Muscle of back (tissue), 13 donors: ENCODE data around the gene YAE1. TPM values are rescaled to one million over a fixed set of nuclear protein-coding genes. Genes with fewer than 3 reads are reported as not detected.
"Not testable (repeated sequence)": the region's sequence is repeated elsewhere in the genome, so short reads cannot be mapped to it uniquely, and the experiment has no call there.

Experiments used
- DNase-seq, 3 donors: peaks; one replicate each; pipeline versions ENCODE4 v3.0.0 to v3.0.0-alpha.2; 2013
- long read RNA-seq, 9 donors: transcript quantifications; one replicate each; lab custom pipeline, GENCODE V29; 2026
- polyA plus RNA-seq, 10 donors: library from polyadenylated mRNA; unstranded; fragments of 120-200 nt; gene quantifications; one replicate each; pipeline ENCODE4 v1.2.1, GENCODE V29; 2013; ENCODE audit not compliant: insufficient read length in 10 of 10

YAE1 gene
- polyA plus RNA-seq, result 10 to 100 TPM; 20.0 to 29.4 (median 23.3) TPM
- long read RNA-seq, donor 1, transcript YAE1-201 (3 exons, 899 nt), result major isoform, 15 of 18 reads
- long read RNA-seq, donor 1, partial matches to known transcripts, result 0 of 18 reads
- long read RNA-seq, donor 1, other reads (novel, unspliced or antisense), result 0 of 18 reads
- long read RNA-seq, donor 2, transcript YAE1-201 (3 exons, 899 nt), result major isoform, 13 of 15 reads
- long read RNA-seq, donor 2, partial matches to known transcripts, result 0 of 15 reads
- long read RNA-seq, donor 2, other reads (novel, unspliced or antisense), result 0 of 15 reads
- long read RNA-seq, donor 3, result 0 reads
- long read RNA-seq, donor 4, transcript YAE1-201 (3 exons, 899 nt), result major isoform, 11 of 13 reads
- long read RNA-seq, donor 4, partial matches to known transcripts, result 0 of 13 reads
- long read RNA-seq, donor 4, other reads (novel, unspliced or antisense), result 0 of 13 reads
- long read RNA-seq, donor 5, transcript YAE1-201 (3 exons, 899 nt), result major isoform, 22 of 25 reads
- long read RNA-seq, donor 5, partial matches to known transcripts, result 0 of 25 reads
- long read RNA-seq, donor 5, other reads (novel, unspliced or antisense), result 0 of 25 reads
- long read RNA-seq, donor 6, transcript YAE1-201 (3 exons, 899 nt), result major isoform, 18 of 22 reads
- long read RNA-seq, donor 6, partial matches to known transcripts, result 0 of 22 reads
- long read RNA-seq, donor 6, other reads (novel, unspliced or antisense), result 0 of 22 reads
- long read RNA-seq, donor 7, transcript YAE1-201 (3 exons, 899 nt), result major isoform, 8 of 11 reads
- long read RNA-seq, donor 7, partial matches to known transcripts, result 0 of 11 reads
- long read RNA-seq, donor 7, other reads (novel, unspliced or antisense), result 0 of 11 reads
- long read RNA-seq, donor 8, transcript YAE1-201 (3 exons, 899 nt), result major isoform, 10 of 12 reads
- long read RNA-seq, donor 8, partial matches to known transcripts, result 0 of 12 reads
- long read RNA-seq, donor 8, other reads (novel, unspliced or antisense), result 0 of 12 reads
- long read RNA-seq, donor 9, partial matches to known transcripts, result 0 of 1 reads
- long read RNA-seq, donor 9, other reads (novel, unspliced or antisense), result 0 of 1 reads

- DNase-seq, result peak; percentile 77 to 97 (median 91)
Observed at GRCh38 chr7:39566023-39566921, at the start of gene YAE1. TSS of gene YAE1 (plus strand) at chr7:39566404. CDS start at chr7:39566419, 15 bp downstream.

- DNase-seq, result no peak
Observed at GRCh38 chr7:39516498-39516897, 49.7 kb upstream of the YAE1 start.

GRCh38 chr7:39517240-39517639 lies 49.0 kb upstream of the YAE1 start:
- no peak for DNase-seq

GRCh38 chr7:39525926-39526325 lies 40.3 kb upstream of the YAE1 start:
- no peak for DNase-seq

GRCh38 chr7:39526666-39527065 lies 39.5 kb upstream of the YAE1 start:
- DNase-seq, result no peak

- DNase-seq, result no peak
Observed at GRCh38 chr7:39527296-39527695, 38.9 kb upstream of the YAE1 start.

GRCh38 chr7:39527951-39528350 lies 38.3 kb upstream of the YAE1 start:
- DNase-seq, result no peak

- no peak for DNase-seq
Observed at GRCh38 chr7:39528849-39529248, 37.4 kb upstream of the YAE1 start.

GRCh38 chr7:39529582-39529981 lies 36.6 kb upstream of the YAE1 start:
- DNase-seq, result no peak

- DNase-seq, result no peak
Observed at GRCh38 chr7:39530971-39531370, 35.2 kb upstream of the YAE1 start.

GRCh38 chr7:39531818-39532217 lies 34.4 kb upstream of the YAE1 start:
- no peak for DNase-seq

GRCh38 chr7:39532832-39533231 lies 33.4 kb upstream of the YAE1 start:
- no peak for DNase-seq

- DNase-seq, result no peak
Observed at GRCh38 chr7:39534599-39534998, 31.6 kb upstream of the YAE1 start.

GRCh38 chr7:39535064-39535463 lies 31.1 kb upstream of the YAE1 start:
- DNase-seq, result no peak

- DNase-seq, result no peak
Observed at GRCh38 chr7:39535720-39536119, 30.5 kb upstream of the YAE1 start.

GRCh38 chr7:39536951-39537350 lies 29.3 kb upstream of the YAE1 start:
- no peak for DNase-seq

- no peak for DNase-seq
Observed at GRCh38 chr7:39539816-39540215, 26.4 kb upstream of the YAE1 start.

- no peak for DNase-seq
Observed at GRCh38 chr7:39540320-39540719, 25.9 kb upstream of the YAE1 start.

- DNase-seq, result no peak
Observed at GRCh38 chr7:39541511-39541910, 24.7 kb upstream of the YAE1 start.

GRCh38 chr7:39544774-39545173 lies 21.4 kb upstream of the YAE1 start:
- DNase-seq, result not testable (repeated sequence)

GRCh38 chr7:39547336-39547735 lies 18.9 kb upstream of the YAE1 start:
- no peak for DNase-seq
